ENCODE data around the gene ZDHHC6.
A peak's percentile ranks its signal among the peaks of the same experiment; 100 is the strongest.
"Not testable (repeated sequence)": the region's sequence is repeated elsewhere in the genome, so short reads cannot be mapped to it uniquely, and the experiment has no call there.

ZDHHC6 gene, protein sequence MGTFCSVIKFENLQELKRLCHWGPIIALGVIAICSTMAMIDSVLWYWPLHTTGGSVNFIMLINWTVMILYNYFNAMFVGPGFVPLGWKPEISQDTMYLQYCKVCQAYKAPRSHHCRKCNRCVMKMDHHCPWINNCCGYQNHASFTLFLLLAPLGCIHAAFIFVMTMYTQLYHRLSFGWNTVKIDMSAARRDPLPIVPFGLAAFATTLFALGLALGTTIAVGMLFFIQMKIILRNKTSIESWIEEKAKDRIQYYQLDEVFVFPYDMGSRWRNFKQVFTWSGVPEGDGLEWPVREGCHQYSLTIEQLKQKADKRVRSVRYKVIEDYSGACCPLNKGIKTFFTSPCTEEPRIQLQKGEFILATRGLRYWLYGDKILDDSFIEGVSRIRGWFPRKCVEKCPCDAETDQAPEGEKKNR

DNA sequence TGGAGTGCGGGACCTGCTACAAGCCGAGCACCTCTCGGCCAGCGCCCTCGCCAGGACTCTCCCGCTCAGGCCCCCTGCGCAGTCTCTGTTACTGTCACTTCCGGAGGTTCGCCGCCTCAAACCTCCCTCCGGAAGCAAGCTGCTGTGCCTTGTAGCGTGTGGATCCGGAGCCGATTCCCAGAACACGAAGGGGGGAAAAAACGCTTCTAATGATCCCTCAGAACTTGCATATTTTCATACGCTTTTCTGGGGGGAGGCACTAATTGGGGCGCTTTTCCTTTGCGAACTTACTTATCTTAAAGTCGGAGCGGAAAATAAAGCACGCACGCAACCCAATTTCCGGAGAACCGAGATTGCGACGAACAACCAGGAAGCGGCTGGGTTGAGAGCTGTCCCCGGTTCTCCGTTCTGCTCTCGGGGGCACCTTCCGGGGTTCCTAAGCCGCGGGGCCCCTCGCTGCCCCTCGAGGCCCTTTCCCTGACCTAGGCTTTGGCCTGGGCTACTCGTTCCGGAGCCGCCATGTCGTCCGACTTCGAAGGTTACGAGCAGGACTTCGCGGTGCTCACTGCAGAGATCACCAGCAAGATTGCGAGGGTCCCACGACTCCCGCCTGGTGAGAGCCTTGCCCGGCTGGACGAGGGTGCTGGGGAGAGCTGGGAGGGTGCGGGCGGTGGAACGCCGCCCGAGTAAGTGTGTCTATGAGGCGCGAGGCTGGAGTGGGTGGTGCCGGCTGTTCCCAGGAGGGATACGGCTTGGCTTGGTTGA lies at the start of gene ZDHHC6, which contains the start of gene VTI1A:
ZDHHC6 (minus strand) TSS at position 60 of the 765 bp plus-strand sequence. CDS start 1,478 bp downstream, outside the sequence.
VTI1A (plus strand) TSS at position 361 of the 765 bp plus-strand sequence; CDS start at position 520, 159 bp downstream.
- Mint-ChIP-seq H3K27me3 (no peaks in the 10 kb centered on the region), H3K4me1 (peaks cover 48% of the 10 kb centered on the region), H3K27ac (peak within 1 kb of the TSS; percentile 92 to 98)

DNA sequence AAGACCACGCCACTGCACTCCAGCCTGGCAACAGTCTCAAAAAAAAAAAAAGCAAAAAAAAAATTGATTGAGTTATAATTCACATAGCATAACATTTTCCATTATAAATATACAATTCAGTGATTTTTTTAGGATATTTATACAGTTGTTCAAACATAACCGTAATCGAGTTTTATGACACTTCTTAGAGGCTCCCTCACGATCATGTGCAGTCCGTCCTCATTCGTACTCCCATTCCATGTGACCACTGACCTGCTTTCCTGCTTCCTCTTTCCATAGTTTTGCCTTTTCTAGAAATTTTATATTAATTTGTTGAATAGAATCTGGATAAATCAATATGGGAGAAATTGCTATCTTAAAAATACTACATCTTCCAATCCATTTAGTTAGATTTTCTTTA lies 46.0 kb upstream of the ZDHHC6 start:
- Mint-ChIP-seq H3K4me1 (peaks cover 6% of the 10 kb centered on the region), H3K27ac (no peak overlapping the region), H3K4me3 (no peak overlapping the region), H3K27me3 (no peaks in the 10 kb centered on the region), H3K9me3 (no peaks in the 10 kb centered on the region)
- no peak for ATAC-seq
- DNase-seq = no peak

More for the DNA sequence above, at the start of gene ZDHHC6, which contains the start of gene VTI1A:
- peak; percentile 81 to 84 for DNase-seq
- Mint-ChIP-seq H3K4me3 (peak within 1 kb of the TSS; percentile 81 to 97), H3K9me3 (no peaks in the 10 kb centered on the region)
- peak; percentile 97 for ATAC-seq

DNA sequence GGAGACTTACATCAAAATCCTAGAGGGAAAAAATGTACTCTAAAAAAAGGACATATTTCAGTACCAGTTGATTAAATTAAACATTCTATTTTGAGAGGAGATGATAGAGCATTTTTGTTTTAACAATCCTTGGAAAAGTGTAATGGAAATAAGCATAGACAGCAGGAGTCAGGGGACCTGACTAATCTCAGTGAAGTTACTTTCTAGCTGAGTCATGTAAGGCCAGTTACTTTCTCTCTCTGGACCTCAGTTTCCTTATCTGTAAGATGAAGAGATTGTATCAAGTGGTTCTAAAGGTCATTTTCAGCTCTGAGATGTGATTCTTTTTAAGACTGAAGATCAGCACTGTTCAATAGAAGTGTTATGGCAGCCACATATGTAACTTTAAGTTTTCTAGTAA lies 44.4 kb upstream of the ZDHHC6 start:
- H3K9me3 Mint-ChIP-seq = no peaks in the 10 kb centered on the region
- H3K27me3 Mint-ChIP-seq = no peaks in the 10 kb centered on the region
- H3K4me3 Mint-ChIP-seq = no peak overlapping the region
- no peak overlapping the region for H3K27ac Mint-ChIP-seq
- DNase-seq = no peak
- no peak for ATAC-seq
- peaks cover 6% of the 10 kb centered on the region for H3K4me1 Mint-ChIP-seq

DNA sequence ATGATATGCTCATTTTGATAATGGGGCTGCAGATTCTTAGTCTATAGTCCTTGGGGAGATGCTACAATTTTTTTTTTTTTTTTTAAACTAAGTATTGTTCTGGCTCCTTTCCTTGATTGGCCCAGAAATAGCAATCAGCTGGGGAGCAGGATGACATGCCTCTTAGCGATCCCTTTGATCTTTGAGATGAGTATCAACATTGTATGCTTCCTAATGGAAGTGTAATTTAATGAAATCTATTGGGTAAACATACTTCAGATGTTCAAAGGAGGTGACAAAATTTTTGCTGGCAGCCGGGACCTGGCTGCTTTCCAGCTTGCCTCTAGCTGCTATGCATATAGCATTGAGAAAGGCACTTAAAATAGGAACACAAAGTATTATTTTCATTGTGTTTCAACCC lies 43.8 kb upstream of the ZDHHC6 start:
- Mint-ChIP-seq H3K4me1 (peaks cover 6% of the 10 kb centered on the region), H3K27ac (no peak overlapping the region), H3K4me3 (no peak overlapping the region), H3K27me3 (no peaks in the 10 kb centered on the region), H3K9me3 (no peaks in the 10 kb centered on the region)
- no peak for DNase-seq
- no peak for ATAC-seq

DNA sequence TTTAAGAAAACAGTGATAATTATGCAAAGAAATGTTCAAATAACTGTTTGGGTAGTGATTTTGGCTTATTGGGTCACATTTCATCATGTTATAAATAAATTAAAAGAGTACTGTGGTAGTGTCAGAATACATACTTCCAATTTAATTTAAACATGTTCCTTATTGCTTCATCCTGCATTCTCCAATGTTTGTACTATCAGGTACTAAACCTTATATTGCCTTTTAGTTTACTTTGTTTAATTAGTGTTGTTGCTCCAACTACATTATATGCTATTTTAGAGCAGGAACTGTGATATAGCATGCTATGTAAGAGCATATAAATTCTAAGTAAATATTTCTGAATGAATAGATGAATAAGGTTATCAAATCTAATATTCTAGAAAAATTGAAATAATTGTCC lies 41.2 kb upstream of the ZDHHC6 start:
- DNase-seq (no peak), ATAC-seq (no peak)
- no peaks in the 10 kb centered on the region for H3K27me3 Mint-ChIP-seq
- H3K4me3 Mint-ChIP-seq = no peak overlapping the region
- H3K9me3 Mint-ChIP-seq = no peaks in the 10 kb centered on the region
- H3K4me1 Mint-ChIP-seq = peaks cover 6% of the 10 kb centered on the region
- no peak overlapping the region for H3K27ac Mint-ChIP-seq

DNA sequence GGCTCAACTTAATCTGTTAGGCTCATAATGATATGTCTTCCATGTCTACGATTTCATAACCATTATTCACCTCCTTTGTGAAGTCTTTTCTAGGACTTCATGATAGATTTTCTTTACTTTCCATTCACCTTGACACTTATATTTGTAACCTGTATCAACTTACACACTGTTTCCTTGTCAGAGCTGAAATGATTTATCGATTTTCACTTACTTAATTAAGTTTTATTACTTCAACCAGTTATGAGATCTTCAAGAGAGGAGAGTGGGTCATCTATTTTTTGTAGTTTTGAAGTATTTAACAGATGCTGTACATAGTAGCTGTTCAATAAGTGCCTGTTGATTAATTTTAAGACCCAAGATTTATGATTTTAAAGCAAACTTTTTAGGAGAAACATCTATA lies 37.7 kb upstream of the ZDHHC6 start:
- Mint-ChIP-seq H3K4me1 (no peaks in the 10 kb centered on the region), H3K27ac (no peak overlapping the region), H3K9me3 (no peaks in the 10 kb centered on the region), H3K27me3 (no peaks in the 10 kb centered on the region), H3K4me3 (no peak overlapping the region)
- DNase-seq (no peak), ATAC-seq (no peak)

DNA sequence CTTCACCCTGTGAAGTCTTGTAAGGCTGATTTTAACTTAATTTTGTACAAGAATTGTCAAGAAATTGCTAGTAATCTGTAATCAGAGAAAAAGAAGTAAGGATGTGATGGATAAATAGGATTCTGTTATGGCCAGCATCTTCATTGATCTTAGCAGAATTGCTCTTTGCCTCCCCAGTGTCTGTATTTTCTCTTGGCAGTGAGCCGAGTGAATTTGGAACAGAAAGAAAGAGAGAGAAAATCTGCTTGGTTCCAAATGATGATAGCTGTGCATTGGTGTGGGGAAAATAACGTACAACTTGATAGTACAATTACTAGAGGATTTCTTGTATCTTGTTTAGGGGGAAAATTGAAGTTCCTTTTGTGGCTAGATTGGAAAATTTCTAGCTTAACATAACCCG lies 34.9 kb upstream of the ZDHHC6 start:
- ATAC-seq = no peak
- Mint-ChIP-seq H3K4me3 (no peak overlapping the region), H3K27ac (no peak overlapping the region), H3K4me1 (no peaks in the 10 kb centered on the region), H3K27me3 (no peaks in the 10 kb centered on the region), H3K9me3 (no peaks in the 10 kb centered on the region)
- DNase-seq = no peak

DNA sequence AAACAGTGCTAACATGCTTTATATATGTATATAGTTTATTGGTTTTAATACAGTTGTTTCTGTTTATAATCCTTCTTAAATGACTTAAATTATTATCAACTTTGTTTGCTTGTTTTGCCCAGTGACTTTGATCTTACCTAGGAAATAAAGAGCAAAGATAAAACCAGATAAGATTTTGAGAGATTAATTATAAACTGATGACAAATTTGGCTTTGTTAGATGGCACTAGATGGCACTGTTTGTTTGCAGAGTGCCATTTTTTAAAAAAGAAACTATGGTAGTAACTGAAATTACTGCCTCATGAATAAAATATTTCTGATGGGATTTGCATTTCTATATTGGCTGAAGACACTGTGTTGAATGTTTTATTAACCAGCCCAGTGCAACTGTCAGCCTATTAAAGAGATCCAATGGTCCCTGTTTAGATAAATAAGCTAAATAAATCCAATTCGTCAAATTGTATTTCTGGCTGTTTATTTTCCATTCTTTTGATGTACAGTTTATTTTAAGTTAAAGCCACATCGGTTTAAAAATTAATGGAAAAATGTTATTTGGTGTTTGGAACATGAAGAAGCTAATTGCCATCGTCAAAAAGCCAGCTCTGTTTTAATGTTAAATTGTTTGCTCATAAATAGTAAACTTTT lies 29.0 kb upstream of the ZDHHC6 start:
- no peak for ATAC-seq
- no peak overlapping the region for H3K4me3 Mint-ChIP-seq
- DNase-seq = no peak
- H3K27ac Mint-ChIP-seq = peak overlapping the region in 1 of 2 donors; percentile 19
- H3K4me1 Mint-ChIP-seq = peaks cover 14% of the 10 kb centered on the region
- H3K9me3 Mint-ChIP-seq = no peaks in the 10 kb centered on the region
- no peaks in the 10 kb centered on the region for H3K27me3 Mint-ChIP-seq

DNA sequence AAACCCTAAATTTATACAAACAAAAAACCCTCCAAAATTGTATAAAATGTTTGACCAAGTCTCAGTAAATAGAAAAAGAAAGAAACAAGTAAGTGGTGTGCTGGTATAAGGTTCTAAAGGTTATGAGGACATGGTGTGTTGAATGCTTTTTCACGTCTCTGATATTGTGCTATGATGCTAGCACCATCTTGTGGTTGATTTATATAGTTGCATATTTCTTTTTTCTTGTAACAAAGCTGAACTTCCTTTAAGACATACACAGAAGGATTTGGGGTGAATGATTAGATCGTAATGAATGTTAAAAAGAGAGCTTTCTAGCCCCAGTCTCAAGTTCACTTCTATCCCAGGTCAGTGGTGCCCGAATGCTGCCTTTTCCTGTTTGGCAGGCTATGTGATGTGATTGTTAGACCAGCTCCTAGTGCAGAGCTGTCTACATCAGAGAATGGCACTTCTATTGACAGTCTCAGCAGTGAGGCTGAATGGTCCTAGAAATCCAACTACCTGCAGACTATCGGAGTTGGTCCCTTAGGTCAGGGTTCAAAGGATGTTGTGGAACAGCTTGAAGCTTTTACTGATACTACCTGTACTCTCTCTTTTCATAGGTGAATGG lies 25.3 kb upstream of the ZDHHC6 start:
- no peak overlapping the region for H3K4me3 Mint-ChIP-seq
- ATAC-seq (peak; percentile 73), DNase-seq (peak in 1 of 2 donors; percentile 9)
- H3K4me1 Mint-ChIP-seq = peaks cover 20% of the 10 kb centered on the region
- no peaks in the 10 kb centered on the region for H3K9me3 Mint-ChIP-seq
- no peak overlapping the region for H3K27ac Mint-ChIP-seq
- H3K27me3 Mint-ChIP-seq = no peaks in the 10 kb centered on the region

DNA sequence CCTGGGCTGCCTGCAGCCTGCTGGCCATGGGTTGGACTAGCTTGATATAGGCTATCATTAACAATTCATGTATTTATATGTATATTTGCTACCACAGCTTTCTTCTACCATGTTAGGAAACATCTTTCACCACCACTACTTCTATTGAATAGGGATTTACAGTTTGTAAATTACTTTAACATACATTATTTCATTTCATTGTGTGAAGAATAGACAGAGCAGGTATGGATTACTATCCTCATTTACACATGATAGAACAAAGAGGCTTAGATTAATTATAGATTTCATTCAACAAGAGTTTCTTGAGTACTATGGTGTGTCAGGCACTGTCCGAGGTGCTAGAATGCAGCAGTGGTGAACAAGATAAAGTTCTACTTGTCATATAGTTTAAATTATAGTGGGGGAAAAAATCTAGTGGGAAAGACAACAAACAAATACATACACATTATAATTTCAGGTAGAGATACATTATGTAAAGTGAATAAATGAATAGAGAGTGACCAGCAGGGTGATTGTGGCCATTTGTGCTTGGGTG lies 20.9 kb upstream of the ZDHHC6 start:
- Mint-ChIP-seq H3K27me3 (no peaks in the 10 kb centered on the region), H3K9me3 (peaks cover 0 to 6% of the 10 kb centered on the region in 2 donors), H3K4me1 (peaks cover 27% of the 10 kb centered on the region), H3K27ac (no peak overlapping the region), H3K4me3 (no peak overlapping the region)
- DNase-seq (no peak), ATAC-seq (no peak)

DNA sequence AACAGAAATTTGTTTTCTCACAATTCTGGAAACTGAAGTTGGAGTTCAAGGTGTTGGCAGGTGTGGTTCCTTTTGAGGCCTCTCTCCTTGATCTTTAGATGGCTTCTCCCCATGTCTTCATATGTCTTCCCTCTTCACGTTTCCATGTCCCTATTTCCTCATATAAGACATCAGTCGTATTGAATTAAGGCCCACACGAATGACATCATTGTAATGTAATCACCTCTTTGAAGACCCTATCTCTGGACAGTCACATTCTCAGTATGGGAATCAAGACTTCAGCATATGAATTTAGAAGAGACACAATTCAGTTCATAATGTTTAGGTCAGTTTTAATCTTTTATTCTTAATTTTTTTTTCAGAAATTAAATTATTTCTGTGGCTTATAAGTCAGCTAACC lies 20.1 kb upstream of the ZDHHC6 start:
- DNase-seq = no peak
- peak overlapping the region in 1 of 2 donors; percentile 44 for H3K27ac Mint-ChIP-seq
- peaks cover 26% of the 10 kb centered on the region for H3K4me1 Mint-ChIP-seq
- ATAC-seq = no peak
- H3K9me3 Mint-ChIP-seq = peaks cover 0 to 6% of the 10 kb centered on the region in 2 donors
- no peak overlapping the region for H3K4me3 Mint-ChIP-seq
- H3K27me3 Mint-ChIP-seq = no peaks in the 10 kb centered on the region

DNA sequence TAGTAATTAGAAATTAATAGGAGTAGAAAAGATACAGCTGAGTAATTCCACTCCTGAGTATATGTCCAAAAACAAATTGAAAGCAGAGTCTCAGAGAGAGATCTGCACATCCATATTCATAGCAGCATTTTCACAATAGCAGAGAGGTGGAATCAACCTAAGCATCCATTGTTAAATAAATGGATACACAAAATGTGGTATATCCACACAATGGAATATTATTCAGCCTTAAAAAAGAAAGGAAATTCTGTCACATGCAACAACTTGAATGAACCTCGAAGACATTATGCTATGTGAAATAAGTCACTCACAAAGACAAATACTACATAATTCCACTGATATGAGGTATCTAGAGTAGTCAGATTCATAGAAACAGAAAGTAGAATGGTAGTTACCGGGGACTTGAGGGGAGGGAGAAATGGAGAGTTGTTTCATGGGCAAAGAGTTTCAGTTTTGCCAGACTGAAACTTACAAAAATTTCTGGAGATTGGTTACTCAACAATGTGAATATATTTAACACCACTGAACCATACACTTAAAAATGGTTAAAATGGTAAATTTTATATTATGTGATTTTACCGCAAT lies 18.7 kb upstream of the ZDHHC6 start:
- DNase-seq (no peak), ATAC-seq (peak; percentile 65)
- Mint-ChIP-seq H3K27me3 (no peaks in the 10 kb centered on the region), H3K9me3 (peaks cover 0 to 6% of the 10 kb centered on the region in 2 donors), H3K27ac (peak overlapping the region; percentile 49 to 84), H3K4me1 (peaks cover 29% of the 10 kb centered on the region), H3K4me3 (no peak overlapping the region)

DNA sequence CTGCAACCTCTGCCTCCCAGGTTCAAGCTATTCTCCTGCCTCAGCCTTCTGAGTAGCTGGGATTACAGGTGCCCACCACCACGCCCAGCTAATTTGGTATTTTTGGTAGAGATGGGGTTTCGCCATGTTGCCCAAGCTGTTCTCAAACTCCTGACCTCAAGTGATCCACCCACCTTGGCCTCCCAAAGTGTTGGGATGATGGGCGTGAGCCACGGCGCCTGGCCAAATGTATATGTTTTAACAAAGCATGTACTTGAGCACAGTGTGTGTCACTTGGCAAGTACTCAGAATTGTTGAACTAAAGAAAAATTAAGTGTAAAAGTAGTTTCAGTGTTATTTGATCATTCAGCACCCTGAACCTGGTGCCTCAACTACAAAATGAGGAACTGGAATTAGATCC lies 17.4 kb upstream of the ZDHHC6 start:
- H3K4me1 Mint-ChIP-seq = peaks cover 28% of the 10 kb centered on the region
- not testable (repeated sequence) for H3K9me3 Mint-ChIP-seq, ATAC-seq, DNase-seq, H3K4me3 Mint-ChIP-seq, H3K27me3 Mint-ChIP-seq
- peak overlapping the region in 1 of 2 donors; percentile 52 for H3K27ac Mint-ChIP-seq

DNA sequence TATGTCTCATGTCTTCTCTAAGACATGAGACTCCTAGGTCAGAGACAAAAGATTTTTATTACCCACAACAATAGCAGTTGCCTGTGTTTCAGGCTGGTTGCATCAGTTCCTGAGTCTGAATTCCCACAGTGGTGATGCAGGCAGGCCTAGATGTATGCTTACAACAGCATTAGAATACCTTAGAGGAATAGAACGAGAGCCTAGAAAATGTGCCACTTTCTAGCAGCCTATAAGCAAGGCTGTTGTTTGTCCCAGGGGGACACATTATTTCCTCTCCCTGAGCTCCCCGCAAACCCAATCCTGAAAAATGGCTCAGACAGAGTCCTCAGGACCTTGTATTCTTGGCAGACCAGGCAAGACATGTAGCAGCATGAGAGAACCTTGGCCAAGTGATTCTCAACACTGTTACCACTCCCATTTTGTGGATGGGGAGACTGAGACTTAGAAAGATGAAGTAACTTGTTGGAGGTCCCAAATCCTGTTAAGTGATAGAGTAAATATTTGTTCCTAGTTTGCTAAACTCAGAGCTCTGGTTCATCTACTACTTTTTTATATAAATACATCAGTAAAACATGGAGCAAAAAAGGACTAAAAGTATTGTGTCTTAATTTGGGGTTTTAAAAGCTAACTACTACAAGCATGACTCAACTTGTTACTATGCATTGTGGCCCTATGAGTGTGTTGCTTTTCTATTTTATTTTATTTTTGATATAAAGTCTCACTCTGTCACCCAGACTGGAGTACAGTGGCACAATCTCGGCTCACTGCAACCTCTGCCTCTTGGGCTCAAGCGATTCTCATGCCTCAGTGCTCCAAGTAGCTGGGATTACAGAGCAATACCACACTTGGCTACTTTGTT lies 14.5 kb upstream of the ZDHHC6 start:
- Mint-ChIP-seq H3K27ac (peak overlapping the region; percentile 99 to 100), H3K4me1 (peaks cover 37% of the 10 kb centered on the region)
- DNase-seq = peak; percentile 68 to 88

More for the DNA sequence above, 14.5 kb upstream of the ZDHHC6 start:
- ATAC-seq = peak; percentile 98
- Mint-ChIP-seq H3K27me3 (no peaks in the 10 kb centered on the region), H3K9me3 (peaks cover 0 to 6% of the 10 kb centered on the region in 2 donors), H3K4me3 (peak overlapping the region; percentile 41 to 43)

Measured in stimulated activated naive CD8-positive, alpha-beta T cell treated with anti-CD3 and anti-CD28 coated beads, Interleukin-15, amount 100 ng/mL, for 72 hours (primary cell).